IPS DF 4.7 (cell line): Measurements from ENCODE around the gene ZNF687.

Experiments used
- DNase-seq: peaks from one replicate; pipeline ENCODE4 v3.0.0-alpha.2; 2013; ENCODE audit warnings: low spot score; ENCODE audit errors: extremely low read depth

The ZNF687 gene

DNA sequence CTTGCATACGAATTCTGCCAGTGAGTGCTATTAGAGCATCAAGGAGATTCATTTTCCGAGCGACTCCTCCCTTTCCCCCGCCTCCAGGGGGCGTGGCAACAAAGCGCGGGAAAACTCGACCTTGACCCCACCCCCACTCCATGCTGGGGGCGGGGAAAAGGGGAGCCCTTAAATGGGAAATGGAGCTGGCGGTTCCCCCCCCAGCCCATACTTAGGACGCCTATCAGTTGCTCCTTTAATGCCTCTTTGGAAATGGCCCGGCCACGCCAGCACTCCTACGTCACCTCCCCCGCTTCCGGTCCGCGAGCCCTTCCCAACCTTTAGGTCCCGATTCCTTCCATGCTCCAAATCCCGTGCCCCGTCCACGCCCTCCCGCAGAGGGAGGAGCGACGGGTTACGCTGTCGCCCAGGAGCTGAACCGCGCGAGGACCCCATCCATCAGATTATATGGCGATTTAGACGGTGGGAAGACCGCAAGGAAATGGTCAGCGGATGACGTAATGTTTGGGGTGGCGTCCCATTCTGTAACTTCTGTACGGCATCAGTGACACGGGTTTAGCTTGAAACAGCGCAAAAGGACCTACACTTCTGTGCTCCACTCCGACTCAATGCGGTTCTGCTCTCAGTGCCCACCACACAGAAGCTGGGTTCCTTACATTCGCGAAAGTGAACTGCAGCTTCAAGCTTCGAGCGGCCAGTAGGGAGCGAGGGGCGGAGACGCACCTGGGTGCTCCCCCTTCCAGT lies 702 bp upstream of the ZNF687 start:
- peak; percentile 71 for DNase-seq

DNA sequence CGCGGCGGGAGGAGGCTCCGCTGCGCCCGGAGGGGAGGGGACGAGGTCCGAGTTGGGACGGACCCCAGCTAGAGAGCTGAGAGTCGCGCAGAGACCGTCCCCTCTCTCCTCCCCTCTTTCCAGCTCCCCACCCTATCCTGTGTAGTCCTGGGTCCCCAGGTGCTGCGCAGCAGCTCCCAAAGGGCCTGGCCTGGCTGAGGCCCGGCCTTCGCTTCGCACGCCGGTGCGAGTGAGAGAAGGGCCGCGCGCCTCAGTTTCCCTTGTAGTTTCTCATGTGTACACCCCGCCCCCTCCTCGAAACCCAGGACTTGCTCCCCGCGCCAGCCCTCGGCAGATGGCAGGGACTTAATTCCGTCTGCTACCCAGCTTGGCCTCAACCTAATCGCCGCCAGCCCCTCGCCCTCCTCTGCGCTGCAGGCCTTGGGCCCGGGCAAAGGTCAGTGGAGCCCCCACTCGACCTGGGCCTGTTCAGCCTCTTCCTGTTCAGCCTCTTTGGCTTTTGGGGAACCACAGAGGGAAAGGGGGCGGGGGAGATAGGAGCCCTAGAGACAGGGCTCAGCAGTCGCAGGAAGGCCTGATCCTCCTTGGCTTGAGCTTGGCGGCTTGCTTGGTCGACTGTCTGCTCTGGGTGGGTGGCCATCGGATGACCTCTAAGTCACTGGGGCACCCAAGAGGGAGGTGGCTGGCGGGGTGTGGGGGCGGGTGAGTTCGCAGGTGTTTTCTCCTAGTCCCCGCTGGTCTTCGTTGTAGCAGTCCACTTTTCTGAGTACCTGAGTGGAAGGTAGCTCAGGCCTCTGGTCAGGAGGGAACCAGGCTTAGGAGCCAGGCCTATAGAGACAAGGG lies 1.0 kb downstream of the ZNF687 start:
- DNase-seq, result no peak

DNA sequence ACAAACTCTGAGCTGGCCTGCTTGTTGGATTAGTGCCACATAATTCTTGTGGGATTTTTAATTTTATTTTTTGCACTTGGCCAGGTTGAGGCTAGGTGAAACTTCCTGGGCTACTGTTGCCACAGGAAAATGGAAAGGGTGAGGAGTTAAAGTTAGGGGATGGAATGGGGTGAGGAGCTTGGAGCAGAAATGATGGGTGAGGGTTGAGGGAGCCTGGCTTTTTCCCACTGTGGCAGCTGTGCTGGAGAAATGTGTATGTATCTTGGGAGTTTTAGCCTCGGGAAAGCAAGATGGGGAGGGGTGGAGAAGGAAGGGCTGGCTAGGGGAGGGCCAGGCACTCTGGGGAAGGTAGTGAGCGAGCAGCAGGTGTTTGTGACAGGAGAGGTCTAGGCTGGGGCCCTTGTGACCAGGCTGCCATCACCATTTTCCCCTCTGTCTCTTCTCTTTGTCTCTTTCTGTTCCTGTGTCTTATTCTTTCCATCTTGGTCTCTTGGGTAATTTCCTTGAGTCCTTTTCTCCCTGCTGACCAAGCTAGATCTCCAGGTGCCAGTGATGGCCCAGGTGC lies 2.0 kb downstream of the ZNF687 start:
- DNase-seq, result no peak

DNA sequence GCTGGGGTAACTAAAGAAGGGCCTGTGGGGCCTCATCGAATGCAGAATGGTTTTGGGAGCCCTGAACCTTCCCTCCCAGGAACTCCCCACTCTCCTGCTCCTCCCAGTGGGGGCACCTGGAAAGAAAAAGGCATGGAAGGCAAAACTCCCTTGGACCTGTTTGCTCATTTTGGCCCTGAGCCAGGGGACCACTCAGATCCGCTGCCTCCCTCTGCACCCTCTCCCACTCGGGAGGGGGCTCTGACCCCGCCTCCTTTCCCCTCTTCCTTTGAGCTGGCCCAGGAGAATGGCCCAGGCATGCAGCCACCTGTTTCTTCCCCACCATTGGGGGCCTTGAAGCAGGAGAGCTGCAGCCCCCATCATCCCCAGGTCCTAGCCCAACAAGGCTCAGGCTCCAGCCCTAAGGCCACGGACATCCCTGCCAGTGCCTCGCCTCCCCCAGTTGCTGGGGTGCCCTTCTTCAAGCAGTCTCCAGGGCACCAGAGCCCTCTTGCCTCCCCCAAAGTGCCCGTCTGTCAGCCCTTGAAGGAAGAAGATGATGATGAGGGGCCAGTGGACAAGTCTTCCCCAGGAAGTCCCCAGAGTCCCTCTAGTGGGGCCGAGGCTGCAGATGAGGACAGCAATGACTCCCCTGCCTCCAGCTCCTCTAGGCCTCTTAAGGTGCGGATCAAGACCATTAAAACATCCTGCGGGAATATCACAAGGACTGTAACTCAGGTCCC lies 4.7 kb downstream of the ZNF687 start:
- DNase-seq, result no peak

DNA sequence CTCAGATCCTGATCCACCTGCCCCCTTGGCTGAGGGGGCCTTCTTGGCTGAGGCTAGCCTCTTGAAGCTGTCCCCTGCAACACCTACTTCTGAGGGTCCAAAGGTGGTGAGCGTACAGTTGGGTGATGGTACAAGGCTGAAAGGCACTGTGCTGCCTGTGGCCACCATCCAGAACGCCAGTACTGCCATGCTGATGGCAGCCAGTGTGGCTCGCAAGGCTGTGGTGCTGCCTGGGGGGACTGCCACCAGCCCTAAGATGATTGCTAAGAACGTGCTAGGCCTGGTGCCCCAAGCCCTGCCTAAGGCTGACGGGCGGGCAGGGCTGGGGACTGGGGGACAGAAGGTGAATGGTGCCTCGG lies 5.2 kb downstream of the ZNF687 start:
- DNase-seq, result no peak

DNA sequence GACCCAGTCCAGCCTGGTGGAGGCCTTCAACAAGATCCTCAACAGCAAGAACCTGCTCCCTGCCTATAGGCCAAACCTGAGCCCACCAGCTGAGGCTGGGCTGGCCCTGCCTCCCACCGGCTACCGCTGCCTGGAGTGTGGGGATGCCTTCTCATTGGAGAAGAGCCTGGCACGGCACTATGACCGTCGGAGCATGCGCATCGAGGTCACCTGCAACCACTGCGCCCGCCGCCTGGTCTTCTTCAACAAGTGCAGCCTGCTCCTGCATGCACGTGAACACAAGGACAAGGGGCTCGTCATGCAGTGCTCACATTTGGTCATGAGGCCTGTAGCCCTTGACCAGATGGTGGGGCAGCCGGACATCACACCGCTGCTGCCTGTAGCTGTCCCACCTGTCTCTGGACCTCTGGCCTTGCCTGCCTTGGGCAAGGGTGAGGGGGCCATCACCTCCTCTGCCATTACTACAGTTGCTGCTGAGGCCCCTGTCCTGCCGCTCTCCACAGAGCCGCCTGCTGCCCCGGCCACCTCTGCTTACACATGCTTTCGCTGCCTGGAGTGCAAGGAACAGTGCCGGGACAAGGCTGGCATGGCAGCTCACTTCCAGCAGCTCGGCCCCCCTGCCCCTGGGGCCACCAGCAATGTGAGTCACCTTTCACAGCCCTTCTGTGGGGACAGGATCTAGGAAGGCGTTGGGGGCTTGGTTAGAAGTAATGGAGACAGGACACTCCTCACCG lies 5.8 kb downstream of the ZNF687 start:
- DNase-seq, result no peak

DNA sequence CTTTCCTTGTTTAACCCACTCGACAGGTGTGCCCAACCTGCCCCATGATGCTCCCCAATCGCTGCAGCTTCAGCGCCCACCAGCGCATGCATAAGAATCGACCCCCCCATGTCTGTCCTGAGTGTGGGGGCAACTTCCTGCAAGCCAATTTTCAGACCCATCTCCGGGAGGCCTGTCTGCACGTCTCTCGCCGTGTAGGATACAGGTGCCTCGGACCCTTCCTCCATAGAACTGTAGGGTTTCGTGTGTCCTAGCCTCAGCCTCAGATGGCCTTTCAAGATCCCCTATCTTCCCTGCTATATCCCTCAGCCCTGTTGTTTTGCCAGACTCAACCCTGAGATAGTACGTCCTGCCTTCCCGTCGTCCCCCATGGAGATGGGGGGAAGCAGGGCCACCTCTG lies 6.4 kb downstream of the ZNF687 start:
- DNase-seq, result no peak

DNA sequence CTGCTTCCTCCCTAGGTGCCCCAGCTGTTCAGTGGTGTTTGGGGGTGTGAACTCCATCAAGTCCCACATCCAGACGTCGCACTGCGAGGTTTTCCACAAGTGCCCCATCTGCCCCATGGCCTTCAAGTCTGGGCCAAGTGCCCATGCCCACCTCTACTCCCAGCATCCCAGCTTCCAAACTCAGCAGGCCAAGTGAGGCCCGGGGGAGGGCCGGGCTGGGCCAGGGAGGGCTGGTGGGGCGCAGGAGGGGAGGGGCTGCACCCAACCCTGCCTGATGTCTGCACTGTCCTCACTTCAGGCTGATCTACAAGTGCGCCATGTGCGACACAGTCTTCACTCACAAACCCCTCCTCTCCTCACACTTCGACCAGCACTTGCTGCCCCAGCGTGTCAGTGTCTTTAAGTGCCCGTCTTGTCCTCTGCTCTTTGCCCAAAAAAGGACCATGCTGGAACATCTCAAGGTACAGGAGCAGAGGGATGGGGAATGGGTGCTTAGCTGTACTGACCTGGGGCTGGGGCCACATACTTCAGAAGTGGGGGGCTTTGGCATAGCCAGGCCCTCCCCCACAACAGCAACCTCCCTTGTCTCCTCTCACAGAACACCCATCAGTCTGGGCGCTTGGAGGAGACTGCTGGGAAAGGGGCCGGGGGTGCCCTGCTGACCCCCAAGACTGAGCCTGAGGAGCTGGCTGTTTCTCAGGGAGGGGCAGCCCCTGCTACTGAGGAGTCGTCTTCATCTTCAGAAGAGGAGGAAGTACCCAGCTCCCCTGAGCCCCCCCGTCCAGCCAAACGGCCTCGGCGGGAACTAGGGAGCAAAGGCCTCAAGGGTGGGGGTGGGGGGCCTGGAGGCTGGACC lies 7.2 kb downstream of the ZNF687 start:
- DNase-seq, result no peak

DNA sequence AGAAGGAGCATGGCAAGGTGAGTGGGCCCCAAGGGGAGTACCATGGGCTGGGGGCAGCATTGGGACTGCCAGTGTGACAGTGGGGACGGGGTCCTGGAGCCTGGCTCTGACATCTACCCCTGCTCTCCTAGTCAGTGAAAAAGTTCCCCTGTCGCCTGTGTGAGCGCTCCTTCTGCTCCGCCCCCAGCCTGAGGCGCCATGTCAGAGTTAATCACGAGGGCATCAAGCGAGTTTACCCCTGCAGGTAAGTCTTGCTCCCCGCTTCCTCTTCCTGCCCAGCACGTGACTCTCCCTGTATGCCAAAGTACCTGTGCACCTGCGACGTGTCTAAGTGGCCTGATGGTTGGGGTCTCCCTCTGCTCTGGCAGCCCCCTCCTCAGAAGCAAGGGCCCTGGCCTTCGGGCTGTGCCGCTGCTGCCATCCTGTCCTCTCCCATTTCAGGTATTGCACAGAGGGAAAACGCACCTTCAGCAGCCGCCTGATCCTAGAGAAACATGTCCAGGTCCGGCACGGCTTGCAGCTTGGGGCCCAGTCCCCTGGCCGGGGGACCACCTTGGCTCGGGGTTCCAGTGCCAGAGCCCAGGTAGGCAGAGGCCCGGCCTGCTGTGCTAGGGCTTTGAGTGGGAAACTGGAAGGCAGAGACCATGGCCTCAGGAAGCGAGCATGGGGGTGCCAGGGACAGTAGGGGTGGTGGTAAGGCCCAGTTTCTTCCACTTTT lies 8.1 kb downstream of the ZNF687 start:
- DNase-seq, result no peak

DNA sequence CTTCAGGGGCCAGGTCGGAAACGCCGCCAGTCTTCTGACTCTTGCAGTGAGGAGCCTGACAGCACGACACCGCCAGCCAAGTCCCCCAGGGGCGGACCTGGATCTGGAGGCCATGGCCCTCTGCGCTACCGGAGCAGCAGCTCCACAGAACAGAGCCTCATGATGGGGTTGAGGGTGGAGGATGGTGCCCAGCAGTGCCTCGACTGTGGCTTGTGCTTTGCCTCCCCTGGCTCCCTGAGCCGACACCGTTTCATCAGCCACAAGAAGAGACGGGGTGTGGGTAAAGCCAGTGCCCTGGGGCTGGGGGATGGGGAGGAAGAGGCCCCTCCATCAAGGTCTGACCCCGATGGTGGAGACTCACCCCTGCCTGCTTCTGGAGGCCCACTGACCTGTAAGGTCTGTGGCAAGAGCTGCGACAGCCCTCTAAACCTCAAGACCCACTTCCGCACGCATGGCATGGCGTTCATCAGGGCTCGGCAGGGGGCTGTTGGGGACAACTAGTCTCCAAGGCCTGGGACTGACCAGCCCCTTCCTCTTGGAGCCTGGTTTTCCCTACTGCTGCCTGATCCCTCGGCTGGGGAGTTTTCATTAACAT lies 8.7 kb downstream of the ZNF687 start:
- no peak for DNase-seq

DNA sequence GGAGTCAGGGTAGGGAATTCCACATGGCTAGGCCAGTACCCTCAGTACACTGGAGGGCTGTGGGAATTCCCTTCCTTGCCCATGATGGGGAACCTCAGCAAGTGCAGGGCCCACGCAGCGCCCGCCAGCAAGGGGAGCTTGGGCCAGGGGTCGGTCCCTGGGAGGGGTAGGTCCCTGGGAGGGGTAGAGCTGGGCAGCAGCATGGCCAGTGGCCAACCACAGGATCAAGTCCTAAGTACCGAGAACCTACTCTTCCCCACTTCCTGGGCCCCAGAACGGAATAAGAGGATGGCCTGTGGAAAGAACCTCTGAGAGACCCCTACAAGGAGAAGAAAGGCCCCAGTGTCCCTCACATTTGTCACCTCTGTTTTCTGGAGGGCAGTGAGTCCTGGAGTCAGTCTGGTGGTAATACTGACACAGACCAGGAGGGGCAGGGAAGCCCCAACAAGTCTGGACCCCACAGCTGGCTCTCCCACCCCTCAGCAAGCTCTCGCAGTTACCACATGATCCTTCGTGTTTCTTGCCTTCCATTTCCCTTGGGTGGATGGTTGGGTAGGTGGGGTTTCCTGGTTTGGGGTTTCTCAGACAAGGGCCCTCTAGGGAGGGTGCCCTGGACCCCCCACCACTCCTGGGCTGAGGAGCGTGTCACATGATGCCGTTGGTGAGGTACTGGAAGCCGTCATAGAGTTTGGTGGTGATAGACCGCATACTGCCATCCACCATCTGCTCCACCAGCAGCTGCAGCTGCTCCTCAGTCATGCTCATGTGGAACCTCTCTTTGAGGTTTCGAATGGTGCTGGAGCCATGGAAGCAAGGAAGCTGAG lies 10.3 kb downstream of the ZNF687 start:
- no peak for DNase-seq

DNA sequence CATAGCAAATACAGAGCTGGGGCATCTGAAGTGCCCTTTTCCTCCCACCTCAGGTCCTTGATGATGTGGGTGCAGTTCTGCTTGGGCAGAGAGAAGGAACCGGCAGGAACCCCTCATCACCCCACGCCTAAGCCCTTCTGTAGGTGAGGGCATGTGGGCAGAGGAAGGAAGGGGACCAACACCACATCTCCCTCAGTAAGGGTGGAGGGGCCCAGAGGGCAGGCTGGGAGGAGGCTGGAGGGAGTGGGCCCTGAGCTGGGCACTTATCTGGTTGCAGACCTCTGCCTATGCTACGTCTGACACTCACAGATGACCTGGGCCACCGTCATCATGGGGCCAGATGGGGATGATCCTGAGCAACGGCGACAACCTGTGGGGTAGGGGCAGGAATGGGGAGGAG lies 11.0 kb downstream of the ZNF687 start:
- no peak for DNase-seq

DNA sequence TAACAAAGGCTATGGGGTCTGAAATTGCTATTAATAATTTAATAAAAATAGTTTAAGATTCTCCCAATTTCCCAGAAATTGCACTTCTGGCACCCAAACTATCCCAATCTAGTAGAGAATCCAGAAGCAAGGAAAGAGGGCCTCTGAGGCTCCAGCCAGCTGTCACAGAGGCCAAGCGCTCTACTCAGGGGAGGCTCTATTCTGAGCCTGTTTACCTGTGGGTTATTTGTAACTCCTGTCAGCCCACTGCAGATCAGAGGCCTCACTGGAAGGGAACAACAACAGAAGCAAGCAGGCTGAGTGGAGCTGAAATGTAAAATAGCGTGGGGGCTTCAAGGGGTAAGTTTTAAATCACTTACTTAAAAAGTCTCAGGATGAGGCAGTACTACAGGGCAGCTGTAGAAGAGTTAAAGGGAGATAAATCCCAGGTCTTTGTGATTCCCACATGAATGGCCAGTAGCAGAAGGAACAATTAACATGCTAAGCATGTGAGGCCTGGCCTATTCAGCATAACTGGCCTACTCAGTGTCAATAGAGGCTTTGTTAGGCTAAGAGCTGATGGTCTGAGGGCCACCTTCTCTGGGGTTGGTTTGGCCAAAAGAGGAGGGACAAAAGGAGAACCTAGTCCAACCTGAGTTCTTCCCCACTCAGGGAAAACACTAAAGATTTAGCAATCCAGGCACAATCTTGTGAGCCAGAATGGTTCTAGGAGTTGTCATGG lies 12.8 kb downstream of the ZNF687 start:
- no peak for DNase-seq

DNA sequence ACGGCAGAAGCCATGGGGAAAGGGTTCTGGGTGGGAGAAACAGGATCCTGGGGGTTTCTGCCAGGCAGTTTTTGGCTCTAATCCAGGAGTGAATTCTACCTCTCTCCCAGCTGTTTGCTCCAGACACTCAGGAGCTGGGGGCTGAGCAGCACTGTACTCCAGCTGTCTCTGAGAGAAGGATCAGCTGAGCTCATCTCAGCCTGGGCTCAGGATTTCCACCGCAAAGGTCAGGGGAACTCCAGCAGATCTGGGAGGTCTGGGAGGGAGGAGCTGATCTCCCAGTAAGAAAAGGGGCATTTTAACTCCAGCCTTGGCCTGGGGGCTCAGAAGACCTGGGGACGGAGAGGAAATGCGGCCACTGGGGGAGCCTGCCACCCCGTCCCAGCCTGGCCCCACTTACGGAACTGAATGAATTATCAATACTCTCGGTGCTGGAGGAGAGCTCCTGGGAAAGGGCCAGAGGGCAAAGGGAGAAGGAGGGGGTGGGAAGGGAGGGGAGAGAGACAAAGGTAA lies 27.8 kb downstream of the ZNF687 start:
- no peak for DNase-seq

DNA sequence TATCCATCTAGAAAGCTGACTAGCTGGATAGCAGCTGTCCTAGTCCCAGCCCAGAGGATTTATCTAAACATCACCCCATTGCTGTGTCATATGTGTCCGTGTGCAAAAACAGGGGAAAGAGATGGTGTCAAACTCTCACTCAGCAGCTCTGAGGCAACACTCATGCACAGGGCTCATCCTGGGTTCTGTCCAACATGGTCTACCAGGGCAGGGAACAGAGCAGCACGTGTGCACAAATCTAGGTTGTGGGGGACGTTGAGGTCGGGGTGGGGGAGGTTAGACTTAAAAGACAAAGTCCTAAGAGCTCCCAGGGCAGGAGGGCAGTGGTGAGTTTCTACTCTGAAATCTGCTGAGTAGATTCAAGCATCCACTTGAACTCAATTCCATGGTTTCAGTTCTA lies 28.9 kb downstream of the ZNF687 start:
- no peak for DNase-seq

DNA sequence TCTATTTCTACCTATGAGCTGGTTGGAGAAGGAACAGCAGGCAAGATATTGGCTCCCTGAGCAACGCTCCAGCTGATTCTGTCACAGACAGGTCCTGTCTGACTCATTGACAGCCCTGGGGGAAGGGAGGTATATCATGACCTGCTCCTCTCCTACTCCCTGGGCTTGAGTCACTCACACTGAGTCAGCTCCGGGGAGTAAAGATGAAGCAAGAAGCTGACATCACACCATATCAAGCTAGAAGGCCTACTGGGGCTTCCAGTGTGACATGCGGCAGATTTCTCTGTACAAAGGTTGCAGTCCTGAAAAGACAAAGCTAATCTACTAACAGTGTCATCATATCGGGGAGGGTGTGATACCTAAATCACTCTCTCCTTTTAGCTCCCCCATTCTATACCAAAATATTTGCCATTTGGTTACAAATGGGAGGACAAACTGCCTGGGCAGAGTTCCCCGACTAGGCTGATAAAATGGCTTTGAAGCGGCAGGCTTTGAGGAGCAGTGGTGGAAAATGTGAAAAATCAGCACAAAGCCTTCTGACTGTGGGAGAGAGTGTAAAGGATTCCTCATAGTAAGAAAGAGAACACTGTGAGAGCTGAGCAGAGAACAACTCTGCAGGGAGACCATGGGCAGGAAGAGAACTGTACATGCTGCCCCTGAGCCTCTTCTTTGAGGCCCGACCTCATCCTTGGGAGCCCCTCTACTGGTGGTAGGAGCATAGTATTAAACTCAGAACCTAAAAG lies 29.7 kb downstream of the ZNF687 start:
- DNase-seq, result no peak

DNA sequence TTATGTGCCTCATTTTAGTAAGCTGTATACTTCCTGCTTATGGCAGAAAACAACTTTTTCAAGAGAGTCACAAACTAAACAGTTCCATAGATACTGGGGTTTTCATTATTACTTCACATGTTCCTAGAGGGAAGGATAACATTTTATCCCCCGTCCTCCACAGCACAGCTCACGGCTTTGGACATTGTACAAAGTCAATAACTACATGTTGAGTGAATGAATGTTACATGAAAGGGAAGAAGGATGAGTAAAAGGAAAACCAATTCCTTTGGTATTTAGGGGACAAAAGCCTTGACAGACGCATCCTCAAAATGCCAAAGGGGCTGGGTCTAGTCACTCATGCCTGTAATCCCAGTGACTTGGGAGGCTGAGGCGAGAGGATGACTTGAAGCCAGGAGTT lies 30.3 kb downstream of the ZNF687 start:
- DNase-seq, result no peak
